ENCODE results near the gene MRO.

Gene MRO

DNA sequence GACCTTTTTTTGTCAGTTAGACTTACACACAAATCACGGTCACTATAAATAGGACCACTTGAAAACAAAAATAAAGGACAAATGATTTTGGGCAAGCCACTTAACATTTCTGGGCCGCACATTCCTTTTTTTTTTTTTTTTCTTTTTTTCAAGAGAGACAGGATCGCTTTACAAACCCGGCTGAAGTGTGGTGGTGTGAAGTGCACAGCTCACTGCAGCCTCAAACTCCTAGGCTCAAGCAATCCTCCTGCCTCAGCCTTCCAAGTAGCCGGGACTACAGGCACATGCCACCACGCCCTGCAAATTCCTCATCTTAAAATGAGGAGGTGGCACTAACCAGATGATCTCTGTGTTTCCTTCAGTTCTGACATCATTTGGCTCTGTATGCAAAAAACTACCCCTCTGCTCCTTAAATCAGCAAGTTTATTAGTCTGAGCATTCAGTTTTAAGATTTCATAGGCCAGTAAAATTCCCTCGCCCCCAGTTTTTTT lies 28.3 kb upstream of the MRO start:
- no peak for ATAC-seq
- TF ChIP-seq ZNF8 (CRISPR knock-in tag; IDR thresholded peaks at IDR 0.05) = no peak
- TF ChIP-seq POU6F1 (CRISPR knock-in tag; IDR thresholded peaks at IDR 0.05; ENCODE audit: borderline replicate concordance, low read depth) = no peak
- no peak for TF ChIP-seq OSR1 (CRISPR knock-in tag; IDR thresholded peaks at IDR 0.05)
- TF ChIP-seq GLIS3 (CRISPR knock-in tag; IDR thresholded peaks at IDR 0.05) = no peak
- TF ChIP-seq, protein P1, sequence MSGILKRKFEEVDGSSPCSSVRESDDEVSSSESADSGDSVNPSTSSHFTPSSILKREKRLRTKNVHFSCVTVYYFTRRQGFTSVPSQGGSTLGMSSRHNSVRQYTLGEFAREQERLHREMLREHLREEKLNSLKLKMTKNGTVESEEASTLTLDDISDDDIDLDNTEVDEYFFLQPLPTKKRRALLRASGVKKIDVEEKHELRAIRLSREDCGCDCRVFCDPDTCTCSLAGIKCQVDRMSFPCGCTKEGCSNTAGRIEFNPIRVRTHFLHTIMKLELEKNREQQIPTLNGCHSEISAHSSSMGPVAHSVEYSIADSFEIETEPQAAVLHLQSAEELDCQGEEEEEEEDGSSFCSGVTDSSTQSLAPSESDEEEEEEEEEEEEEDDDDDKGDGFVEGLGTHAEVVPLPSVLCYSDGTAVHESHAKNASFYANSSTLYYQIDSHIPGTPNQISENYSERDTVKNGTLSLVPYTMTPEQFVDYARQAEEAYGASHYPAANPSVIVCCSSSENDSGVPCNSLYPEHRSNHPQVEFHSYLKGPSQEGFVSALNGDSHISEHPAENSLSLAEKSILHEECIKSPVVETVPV (CRISPR knock-in tag; IDR thresholded peaks at IDR 0.05) = no peak
- TF ChIP-seq, protein P2, sequence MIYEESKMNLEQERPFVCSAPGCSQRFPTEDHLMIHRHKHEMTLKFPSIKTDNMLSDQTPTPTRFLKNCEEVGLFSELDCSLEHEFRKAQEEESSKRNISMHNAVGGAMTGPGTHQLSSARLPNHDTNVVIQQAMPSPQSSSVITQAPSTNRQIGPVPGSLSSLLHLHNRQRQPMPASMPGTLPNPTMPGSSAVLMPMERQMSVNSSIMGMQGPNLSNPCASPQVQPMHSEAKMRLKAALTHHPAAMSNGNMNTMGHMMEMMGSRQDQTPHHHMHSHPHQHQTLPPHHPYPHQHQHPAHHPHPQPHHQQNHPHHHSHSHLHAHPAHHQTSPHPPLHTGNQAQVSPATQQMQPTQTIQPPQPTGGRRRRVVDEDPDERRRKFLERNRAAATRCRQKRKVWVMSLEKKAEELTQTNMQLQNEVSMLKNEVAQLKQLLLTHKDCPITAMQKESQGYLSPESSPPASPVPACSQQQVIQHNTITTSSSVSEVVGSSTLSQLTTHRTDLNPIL (CRISPR knock-in tag; IDR thresholded peaks at IDR 0.05; ENCODE audit: low read depth) = no peak
- TF ChIP-seq ZNF70 (CRISPR knock-in tag; IDR thresholded peaks at IDR 0.05) = no peak
- TF ChIP-seq ISL1 (CRISPR knock-in tag; IDR thresholded peaks at IDR 0.05) = no peak
- TF ChIP-seq PPARA (CRISPR knock-in tag; IDR thresholded peaks at IDR 0.05; ENCODE audit: borderline replicate concordance) = no peak
- no peak for TF ChIP-seq ARNTL (CRISPR knock-in tag; IDR thresholded peaks at IDR 0.05; ENCODE audit: borderline replicate concordance, low read depth)
- TF ChIP-seq CSDC2 (CRISPR knock-in tag; IDR thresholded peaks at IDR 0.05) = no peak
- no peak for TF ChIP-seq ESRRG (CRISPR knock-in tag; IDR thresholded peaks at IDR 0.05)
- TF ChIP-seq SNAI2 (CRISPR knock-in tag; IDR thresholded peaks at IDR 0.05) = no peak
- no peak for TF ChIP-seq TCF4 (CRISPR knock-in tag; IDR thresholded peaks at IDR 0.05; ENCODE audit: borderline replicate concordance)
- no peak for TF ChIP-seq ZFP3 (CRISPR knock-in tag; IDR thresholded peaks at IDR 0.05)
- TF ChIP-seq RARB (CRISPR knock-in tag; IDR thresholded peaks at IDR 0.05) = no peak
- TF ChIP-seq ZC3H10 (CRISPR knock-in tag; IDR thresholded peaks at IDR 0.05) = no peak

DNA sequence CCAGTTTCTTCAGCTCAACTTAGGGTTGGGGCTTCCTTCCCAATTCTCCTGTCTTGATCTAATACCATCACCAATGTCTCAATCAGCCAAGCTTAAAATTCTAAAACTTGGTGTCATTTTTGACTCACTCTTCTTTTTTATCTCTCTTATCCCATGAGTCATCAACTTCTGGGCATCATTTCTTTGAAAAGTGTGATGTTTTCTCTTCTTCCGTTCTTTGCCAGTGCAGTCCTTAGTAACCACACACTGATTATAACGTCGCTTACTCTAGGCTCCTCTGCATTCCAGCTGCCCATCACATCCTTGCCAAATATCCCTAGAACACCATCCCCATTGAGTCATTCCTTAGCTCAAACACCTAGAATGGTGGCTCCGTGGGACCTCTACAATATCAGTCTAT lies 27.4 kb upstream of the MRO start:
- peak; percentile 74 for ATAC-seq
- TF ChIP-seq GLIS3 (CRISPR knock-in tag; IDR thresholded peaks at IDR 0.05) (no peak), ZC3H10 (CRISPR knock-in tag; IDR thresholded peaks at IDR 0.05) (no peak), BACH2 (CRISPR knock-in tag; IDR thresholded peaks at IDR 0.05; ENCODE audit: borderline replicate concordance) (no peak), TSHZ2 (CRISPR knock-in tag; IDR thresholded peaks at IDR 0.05) (no peak), SNAI2 (CRISPR knock-in tag; IDR thresholded peaks at IDR 0.05) (no peak), ZNF70 (CRISPR knock-in tag; IDR thresholded peaks at IDR 0.05) (no peak), ZNF8 (CRISPR knock-in tag; IDR thresholded peaks at IDR 0.05) (no peak), ARNTL (CRISPR knock-in tag; IDR thresholded peaks at IDR 0.05; ENCODE audit: borderline replicate concordance, low read depth) (no peak)
- TF ChIP-seq, protein P3, sequence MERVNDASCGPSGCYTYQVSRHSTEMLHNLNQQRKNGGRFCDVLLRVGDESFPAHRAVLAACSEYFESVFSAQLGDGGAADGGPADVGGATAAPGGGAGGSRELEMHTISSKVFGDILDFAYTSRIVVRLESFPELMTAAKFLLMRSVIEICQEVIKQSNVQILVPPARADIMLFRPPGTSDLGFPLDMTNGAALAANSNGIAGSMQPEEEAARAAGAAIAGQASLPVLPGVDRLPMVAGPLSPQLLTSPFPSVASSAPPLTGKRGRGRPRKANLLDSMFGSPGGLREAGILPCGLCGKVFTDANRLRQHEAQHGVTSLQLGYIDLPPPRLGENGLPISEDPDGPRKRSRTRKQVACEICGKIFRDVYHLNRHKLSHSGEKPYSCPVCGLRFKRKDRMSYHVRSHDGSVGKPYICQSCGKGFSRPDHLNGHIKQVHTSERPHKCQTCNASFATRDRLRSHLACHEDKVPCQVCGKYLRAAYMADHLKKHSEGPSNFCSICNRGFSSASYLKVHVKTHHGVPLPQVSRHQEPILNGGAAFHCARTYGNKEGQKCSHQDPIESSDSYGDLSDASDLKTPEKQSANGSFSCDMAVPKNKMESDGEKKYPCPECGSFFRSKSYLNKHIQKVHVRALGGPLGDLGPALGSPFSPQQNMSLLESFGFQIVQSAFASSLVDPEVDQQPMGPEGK (CRISPR knock-in tag; IDR thresholded peaks at IDR 0.05; ENCODE audit: borderline replicate concordance) = no peak
- TF ChIP-seq, protein P2 (CRISPR knock-in tag; IDR thresholded peaks at IDR 0.05; ENCODE audit: low read depth) = no peak
